Stimulated activated CD8-positive, alpha-beta memory T cell treated with anti-CD3 and anti-CD28 coated beads, Interleukin-7, amount 100 ng/mL, for 48 hours (primary cell): Measurements from ENCODE around the gene LIG4.

Experiments used
- DNase-seq, 2 donors: peaks; one replicate each; pipeline ENCODE4 v3.0.0-alpha.2; 2020; ENCODE audit warnings: low read depth in 1 of 2; ENCODE audit errors: extremely low read depth in 1 of 2

The LIG4 gene

GRCh38 chr13:108195146-108195545 is 20.2 kb downstream of the LIG4 start:
- DNase-seq: no peak

GRCh38 chr13:108194435-108194936 is 20.9 kb downstream of the LIG4 start:
- DNase-seq: no peak

GRCh38 chr13:108193806-108194205 is 21.5 kb downstream of the LIG4 start:
- DNase-seq: no peak

- no peak for DNase-seq
These were observed 24.4 kb downstream of the LIG4 start for GRCh38 chr13:108190897-108191296.

GRCh38 chr13:108188260-108188659 is 27.1 kb downstream of the LIG4 start:
- DNase-seq: no peak

GRCh38 chr13:108185223-108185622 is 30.1 kb downstream of the LIG4 start:
- no peak for DNase-seq

- DNase-seq: no peak
These were observed 32.7 kb downstream of the LIG4 start for GRCh38 chr13:108182652-108183051.

- DNase-seq: no peak
These were observed 37.3 kb downstream of the LIG4 start for GRCh38 chr13:108178078-108178477.

GRCh38 chr13:108176685-108177274 is 38.6 kb downstream of the LIG4 start:
- DNase-seq: peak in 1 of 2 donors; percentile 25

- no peak for DNase-seq
These were observed 46.4 kb downstream of the LIG4 start for GRCh38 chr13:108168929-108169328.

GRCh38 chr13:108166078-108166477 is 49.3 kb downstream of the LIG4 start:
- DNase-seq: no peak

- DNase-seq: no peak
These were observed 56.6 kb downstream of the LIG4 start for GRCh38 chr13:108158746-108159145.
